Superior temporal gyrus (tissue), 1 donor: ENCODE results near the gene MAOA.

ENCODE experiments used
- DNase-seq: peaks from one replicate; pipeline ENCODE4 v3.0.0-alpha.2; 2016; ENCODE audit errors: extremely low spot score

MAOA gene

DNA sequence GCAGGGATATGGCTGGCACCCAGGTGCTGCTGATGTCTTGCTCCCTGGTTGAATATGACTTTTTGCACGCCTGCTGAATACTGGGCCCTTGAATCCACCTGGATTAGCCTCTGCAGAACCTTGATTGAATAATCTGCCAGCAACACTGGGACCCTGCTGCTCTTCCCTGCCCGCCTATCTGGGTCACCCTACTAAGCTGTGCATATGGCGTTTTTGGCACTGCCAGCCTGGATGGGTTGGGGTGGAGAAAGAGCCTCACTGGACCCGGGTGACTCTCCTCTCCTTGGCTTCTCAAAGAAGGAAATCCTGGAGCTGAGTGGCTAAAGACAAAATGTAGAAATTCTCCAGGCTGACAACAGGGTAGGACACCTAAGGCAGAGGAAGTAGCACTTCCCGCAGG is 100.0 kb downstream of the MAOA start:
- DNase-seq, result no peak

- DNase-seq, result no peak
Observed at GRCh38 chrX:43758044-43758443, 101.9 kb downstream of the MAOA start.

- no peak for DNase-seq
Observed at GRCh38 chrX:43785930-43786591, 130.0 kb downstream of the MAOA start.
